Glomerular visceral epithelial cell (primary cell): Measurements from ENCODE around the gene LMAN1L.
A peak's percentile ranks its signal among the peaks of the same experiment; 100 is the strongest.

Experiments used
- DNase-seq: peaks from one replicate; pipeline ENCODE4 v3.0.0-alpha.2; 2016; ENCODE audit errors: extremely low spot score

LMAN1L gene

DNA sequence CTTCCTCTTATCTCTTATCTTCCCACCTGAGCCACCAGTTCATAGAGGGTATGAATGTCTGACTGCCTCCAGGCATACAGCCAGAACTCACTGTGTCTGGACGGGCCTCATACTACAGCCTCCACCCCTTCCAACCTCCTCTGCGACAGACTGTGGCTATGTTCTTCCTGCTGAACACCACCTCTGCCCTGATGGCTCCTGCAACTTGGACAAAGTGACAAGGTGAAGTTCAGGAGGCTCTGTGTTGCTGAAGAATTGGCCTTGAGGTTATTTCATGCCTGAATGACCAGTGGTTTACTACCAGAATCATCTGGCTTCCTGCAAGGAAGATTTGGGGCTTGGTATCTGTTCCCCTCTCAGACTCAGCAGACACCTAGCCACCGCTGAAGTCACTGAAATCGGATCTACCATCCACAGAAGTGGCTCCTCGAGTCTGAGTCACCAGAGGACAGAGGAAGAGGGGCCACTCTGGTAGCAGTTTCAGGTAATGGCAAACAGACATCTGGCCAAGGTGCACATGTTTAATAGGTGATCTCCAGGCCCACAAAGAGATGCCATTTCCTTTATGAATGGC lies 44.5 kb downstream of the LMAN1L start:
- DNase-seq: no peak

GRCh38 chr15:74857671-74858368 lies 45.2 kb downstream of the LMAN1L start:
- no peak for DNase-seq

- no peak for DNase-seq
Observed at GRCh38 chr15:74858369-74858740, 45.7 kb downstream of the LMAN1L start.

- peak; percentile 65 for DNase-seq
Observed at GRCh38 chr15:74863239-74864056, 50.8 kb downstream of the LMAN1L start.

- no peak for DNase-seq
Observed at GRCh38 chr15:74864296-74864695, 51.7 kb downstream of the LMAN1L start.

DNA sequence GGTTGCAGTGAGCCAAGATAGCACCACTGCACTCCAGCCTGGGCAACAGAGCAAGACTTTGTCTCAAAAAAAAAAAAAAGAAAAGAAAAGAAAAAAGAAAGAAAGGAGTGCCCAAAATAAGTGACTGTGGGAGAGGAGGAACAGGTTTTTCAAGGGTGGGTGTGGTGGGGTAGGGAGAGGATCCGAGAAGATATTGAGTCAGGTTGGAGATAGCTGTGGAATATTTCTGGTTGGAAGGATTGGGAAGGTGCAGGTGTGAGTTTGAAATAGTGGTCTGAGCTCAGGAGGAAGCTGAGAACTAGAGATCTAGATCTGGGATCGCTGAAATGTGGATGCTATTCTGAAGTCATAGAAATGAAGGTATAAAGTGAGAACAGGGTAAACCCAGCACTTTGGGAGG lies 52.7 kb downstream of the LMAN1L start:
- DNase-seq: no peak

- DNase-seq: peak; percentile 70
Observed at GRCh38 chr15:74866090-74866489, 53.5 kb downstream of the LMAN1L start.

GRCh38 chr15:74867466-74868038 lies 54.9 kb downstream of the LMAN1L start:
- DNase-seq: no peak

DNA sequence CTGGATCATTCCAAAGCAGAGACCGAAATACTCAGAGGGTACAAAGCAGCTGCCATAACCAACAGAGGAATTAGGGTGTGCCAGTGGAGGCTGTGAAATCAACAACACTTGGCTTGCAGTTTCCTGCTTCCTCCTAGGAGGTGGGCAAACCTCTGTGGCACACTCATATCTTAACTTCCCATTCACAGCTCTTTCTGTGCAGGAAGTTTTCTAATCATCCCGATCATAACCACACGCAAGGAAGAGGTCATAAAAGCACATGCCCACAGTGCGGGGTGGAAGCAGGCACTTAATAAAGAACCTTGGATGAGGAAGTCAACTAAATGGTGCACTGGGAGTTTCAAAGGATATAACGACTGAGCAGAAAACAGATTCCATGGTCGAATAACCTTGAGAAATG lies 55.4 kb downstream of the LMAN1L start:
- DNase-seq: peak; percentile 48

DNA sequence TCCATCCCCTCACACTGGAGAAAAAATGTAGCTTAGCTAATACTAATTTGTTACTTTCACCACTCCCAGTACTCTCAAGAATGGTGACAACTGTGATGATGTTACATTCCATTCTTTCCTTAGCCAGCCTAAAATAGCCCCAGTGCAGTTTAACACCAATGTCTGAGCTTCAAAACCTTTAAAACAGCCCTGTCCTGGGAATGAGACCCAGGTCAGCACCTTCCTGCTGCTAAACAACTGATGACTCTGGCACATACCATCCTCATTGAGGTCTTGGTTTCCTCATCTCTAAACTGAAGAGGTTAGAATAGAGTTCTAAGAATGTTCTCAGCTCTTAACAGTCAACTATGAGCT lies 56.7 kb downstream of the LMAN1L start:
- no peak for DNase-seq

GRCh38 chr15:74869726-74870407 lies 57.2 kb downstream of the LMAN1L start:
- no peak for DNase-seq

DNA sequence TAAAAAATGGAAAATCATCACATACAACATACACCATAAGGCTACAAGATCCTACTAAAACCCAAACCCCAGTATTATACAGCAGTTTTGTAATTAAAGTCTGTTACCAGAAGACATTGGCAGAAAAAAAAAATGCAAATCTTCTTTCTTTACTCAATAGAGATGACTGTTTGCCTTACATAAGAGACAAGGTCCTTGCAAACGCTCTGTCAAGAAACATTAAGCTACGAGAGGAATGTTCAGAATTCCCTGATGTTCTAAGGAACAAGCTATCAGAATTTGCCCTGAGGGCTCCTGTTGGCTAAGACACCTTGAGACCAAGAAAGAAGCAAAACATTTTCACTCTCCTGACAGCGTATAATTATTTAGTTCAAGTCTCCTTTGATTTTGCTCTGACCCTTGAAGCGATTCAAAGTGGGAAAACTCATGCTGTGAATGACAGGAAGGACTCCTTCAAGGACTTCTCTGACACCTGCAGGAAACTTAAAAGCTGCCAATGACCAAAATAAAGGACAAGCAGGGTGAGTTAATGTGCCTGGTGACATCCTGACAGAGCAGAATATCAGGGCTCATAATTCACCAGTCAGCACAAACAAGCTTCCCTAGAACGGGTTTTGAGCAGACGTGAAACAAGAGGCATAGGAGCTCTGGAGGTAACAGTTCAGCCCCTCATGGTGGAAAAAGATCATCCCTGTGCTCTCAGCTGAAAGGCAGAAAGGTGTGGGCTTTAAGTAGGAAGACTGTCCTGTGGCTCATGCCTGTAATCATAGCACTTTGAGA lies 58.0 kb downstream of the LMAN1L start:
- no peak for DNase-seq

DNA sequence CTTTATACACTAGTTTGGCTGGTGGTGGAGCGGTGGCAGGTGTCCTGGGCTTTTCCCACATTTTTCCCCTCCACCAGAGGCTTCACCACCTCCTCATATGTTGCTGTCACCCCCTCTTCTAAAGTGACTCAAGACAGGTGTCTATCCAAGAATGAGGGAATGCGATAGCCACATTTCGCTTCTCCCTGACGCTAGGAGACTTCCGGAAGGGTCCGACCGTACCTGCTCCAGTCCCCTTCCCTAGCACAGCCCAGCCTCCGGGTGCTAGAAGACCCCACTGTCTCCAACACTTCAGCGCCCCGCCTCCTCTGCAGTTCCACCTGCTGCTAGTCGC lies 60.0 kb downstream of the LMAN1L start:
- DNase-seq: no peak

DNA sequence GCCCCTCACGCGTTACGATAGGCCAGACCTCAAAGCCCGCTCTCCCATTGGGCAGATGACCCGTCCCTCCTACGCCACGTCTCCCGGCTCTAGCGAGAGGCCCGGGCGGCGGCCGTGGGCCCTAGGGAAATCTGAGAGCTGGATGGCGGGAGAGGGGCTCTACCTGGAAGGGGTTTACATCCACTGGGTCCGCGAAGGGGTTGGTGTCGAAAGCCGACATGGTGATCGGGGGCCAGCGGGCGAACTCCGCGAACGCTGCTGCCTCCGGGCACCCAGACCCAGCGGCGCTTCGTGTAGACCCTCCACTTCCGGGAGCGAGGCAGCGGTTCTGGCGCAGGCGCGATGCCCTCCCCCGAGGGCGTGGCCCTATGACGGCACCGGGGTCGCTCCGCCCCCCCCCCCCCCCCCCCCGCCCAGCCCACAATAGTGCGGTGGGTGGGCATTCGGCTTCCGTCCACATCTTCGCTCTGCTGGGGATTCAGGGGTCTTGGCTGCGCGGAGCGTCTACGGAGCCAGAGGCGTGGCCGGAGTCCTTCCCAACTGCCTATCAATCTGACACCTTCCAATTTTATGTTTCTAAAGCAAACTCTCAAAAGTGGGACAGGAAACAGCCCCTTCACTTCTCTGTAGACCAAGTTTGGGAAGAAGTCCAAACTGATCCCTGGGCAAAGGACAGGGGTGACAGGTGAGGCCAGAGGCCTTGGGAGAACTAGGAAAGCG lies 60.6 kb downstream of the LMAN1L start, which contains the start of gene SCAMP2:
Gene SCAMP2 (minus strand): TSS at position 330 of the 720 bp plus-strand sequence. CDS start 110 bp downstream, at position 220.
- DNase-seq: peak; percentile 91

- no peak for DNase-seq
Observed at GRCh38 chr15:74873756-74874424, 61.3 kb downstream of the LMAN1L start.
